ENCODE data around the gene DUSP10.
A peak's percentile ranks its signal among the peaks of the same experiment; 100 is the strongest.

DUSP10 gene

GRCh38 chr1:221762121-221762520 lies 20.2 kb upstream of the DUSP10 start:
- no peak for DNase-seq

- DNase-seq, result no peak
Observed at GRCh38 chr1:221761354-221762002, 19.6 kb upstream of the DUSP10 start.

- no peak for DNase-seq
Observed at GRCh38 chr1:221760911-221761310, 19.0 kb upstream of the DUSP10 start.

- no peak for DNase-seq
Observed at GRCh38 chr1:221759436-221759835, 17.5 kb upstream of the DUSP10 start.

GRCh38 chr1:221758455-221758854 lies 16.6 kb upstream of the DUSP10 start:
- no peak for DNase-seq

DNA sequence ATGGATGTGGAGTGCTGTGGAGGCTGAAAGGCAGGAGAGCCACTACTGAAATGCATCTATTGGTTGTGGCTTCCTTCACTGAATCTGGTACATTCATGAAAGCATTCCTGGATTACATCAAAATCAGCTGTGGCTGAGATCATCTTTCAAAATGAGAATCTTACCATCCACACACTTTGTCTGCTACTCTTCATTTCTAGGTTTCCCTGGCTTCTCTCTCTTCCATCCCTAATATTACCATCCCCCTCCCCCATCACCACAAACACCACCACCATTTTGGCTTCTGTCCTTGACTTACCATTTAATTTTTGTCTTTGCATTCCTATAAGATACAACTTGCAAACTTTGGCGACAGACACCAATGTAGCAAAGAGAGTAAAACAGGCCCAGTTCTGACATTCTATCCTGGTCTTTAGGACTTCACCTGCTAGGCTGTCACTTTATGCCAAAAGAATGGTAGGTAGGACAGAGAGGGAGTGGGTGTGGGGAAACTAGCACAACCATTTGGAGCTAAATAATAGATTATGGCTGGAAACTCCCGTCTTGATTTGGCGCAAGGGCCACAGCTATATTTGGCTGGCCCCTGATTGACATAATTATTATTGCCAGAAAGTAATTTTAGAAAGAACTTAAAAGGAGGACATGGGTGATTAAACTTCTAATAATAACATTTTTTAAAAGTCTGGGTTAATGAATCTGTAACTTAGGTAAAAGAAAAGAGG lies 15.1 kb upstream of the DUSP10 start:
- no peak for DNase-seq

DNA sequence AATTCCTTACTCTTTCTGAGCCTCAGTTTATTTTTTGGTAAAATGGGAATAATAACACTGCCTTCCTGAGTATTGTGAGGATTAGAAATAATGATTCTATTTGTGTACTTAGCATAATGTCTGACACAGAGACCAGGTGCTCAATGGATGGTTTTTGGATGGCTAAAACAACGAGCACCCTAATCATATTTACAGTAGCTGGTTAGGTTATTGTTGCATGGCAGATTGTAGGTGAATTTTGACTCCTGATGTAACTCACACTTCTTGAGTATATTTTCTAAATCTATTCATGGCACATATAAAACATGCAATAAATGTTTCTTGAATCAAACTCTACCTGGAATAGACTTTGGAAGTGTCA lies 11.9 kb upstream of the DUSP10 start:
- no peak for DNase-seq

GRCh38 chr1:221751226-221751887 lies 9.5 kb upstream of the DUSP10 start:
- no peak for DNase-seq

DNA sequence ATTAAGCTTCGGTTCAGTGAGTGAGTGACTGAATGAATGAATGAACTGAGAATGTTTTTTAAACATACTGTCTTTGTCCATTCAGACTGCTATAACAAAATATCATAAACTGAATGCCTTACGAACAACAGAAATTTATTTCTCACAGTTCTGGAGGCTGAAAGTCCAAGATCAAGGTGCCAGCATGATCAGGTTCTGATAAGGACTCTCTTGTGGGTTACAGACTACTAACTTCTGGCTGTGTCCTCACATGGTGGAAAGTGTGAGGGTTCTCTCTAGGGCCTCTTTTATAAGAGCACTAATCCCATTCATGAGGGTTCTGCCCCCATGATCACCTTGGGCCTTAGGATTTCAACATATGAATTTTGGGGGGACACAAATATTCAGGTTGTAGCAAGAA lies 7.1 kb upstream of the DUSP10 start:
- DNase-seq, result no peak

DNA sequence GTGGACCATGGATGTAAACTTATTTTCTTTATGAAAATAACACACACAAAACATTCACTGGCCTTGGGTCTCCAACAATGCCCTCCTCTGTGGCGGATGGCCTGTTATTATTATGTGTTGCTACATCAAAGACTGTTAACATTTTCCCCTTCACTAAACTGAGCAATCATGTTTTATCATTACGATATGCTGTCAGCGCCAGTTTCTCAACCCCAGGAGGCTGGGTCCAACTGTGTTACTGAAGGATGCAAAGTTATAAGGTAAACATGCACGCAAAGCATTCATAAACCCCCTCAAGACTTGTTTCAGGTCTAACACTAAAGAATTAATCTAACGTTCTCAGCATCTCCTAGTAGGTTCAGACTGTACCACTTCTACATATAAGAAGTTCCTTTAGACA lies 6.0 kb upstream of the DUSP10 start:
- no peak for DNase-seq

- no peak for DNase-seq
Observed at GRCh38 chr1:221743416-221744208, 1.7 kb upstream of the DUSP10 start.

GRCh38 chr1:221742555-221743415 lies 896 bp upstream of the DUSP10 start:
- peak; percentile 79 to 86 for DNase-seq

- no peak for DNase-seq
Observed at GRCh38 chr1:221740993-221741702, 741 bp downstream of the DUSP10 start.

DNA sequence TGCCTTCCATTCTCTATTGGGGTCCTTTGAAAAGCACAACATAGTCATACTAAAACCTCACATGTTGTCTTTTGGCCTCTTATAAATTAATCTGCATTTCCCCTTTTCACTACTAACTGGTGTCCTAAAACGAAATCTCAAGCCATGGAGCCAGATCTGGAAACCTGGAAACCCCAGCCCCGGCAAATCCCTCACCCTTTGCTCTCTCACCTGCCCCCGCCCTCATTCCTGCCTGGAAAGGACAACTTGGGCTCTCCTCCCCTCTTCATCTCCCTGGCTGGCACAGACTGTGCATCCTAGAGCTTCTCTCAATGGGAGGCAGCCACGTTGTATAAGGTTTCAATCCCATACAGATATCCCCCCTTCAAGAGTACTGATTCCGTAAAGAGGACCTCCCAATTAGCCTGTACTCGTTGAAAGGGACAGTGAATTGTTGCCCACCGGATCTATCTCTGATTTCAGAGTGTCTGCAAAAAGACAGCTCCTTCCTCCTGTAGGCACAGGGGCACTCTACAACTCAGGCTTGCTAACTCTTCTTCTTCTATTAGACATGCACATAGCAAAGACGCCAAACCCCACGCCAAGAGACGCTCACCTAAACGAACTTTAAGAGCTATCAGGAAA lies 1.4 kb downstream of the DUSP10 start:
- no peak for DNase-seq

DNA sequence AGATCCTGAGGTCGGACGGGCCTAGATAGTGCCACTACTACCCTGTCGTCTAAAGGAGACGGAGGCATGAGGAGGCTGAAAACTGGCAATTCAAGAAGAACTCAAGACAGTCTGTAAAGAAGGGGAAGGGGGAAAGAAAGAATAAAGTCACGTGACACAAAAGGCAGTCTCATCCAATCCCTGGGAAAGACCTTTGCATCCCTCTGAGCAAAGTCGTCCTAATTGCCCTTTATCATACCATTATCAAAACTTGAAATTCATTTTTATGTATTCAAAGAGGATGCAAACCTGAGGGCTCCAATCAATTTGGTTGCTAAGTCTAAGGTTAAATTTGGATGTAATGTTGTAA lies 2.2 kb downstream of the DUSP10 start:
- no peak for DNase-seq

GRCh38 chr1:221739018-221739676 lies 2.7 kb downstream of the DUSP10 start:
- peak in 1 of 2 donors; percentile 19 for DNase-seq

- no peak for DNase-seq
Observed at GRCh38 chr1:221736714-221737113, 5.2 kb downstream of the DUSP10 start.

DNA sequence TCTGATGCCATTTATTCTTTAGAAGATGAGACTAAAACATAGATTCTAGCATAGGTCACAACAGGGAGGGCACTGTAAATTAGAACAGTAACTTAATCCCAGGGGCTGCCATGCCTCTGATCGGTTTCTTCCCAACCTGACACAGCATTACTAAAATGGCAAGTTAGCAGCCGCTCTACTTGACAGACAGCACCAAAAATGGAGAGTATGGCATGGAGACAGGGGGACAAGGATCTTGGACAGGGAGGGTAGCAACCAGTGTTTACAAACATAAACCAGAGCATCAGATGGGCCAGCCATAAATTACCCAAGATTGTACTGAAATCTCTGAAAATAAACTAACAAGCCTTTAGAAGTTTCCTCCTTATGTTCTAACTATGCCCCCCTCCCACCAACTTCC lies 5.9 kb downstream of the DUSP10 start:
- DNase-seq, result no peak

DNA sequence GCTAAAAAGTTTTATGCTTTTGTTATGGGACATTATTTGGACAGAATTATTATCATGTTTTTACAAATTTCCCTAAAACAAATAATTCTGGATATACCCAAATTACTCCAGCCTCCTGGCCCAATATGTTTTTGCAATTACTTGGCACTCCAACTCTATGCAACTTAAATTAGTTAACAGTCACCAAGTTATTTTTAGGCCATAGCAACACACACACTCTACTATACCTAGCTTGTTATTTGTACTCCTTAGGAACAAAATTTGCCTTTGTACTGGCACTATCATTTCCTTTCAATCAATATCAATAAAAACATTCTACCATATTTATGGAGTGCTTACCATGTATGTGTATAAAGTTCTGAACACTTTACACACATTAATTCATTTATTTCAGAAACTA lies 7.7 kb downstream of the DUSP10 start:
- DNase-seq, result no peak

DNA sequence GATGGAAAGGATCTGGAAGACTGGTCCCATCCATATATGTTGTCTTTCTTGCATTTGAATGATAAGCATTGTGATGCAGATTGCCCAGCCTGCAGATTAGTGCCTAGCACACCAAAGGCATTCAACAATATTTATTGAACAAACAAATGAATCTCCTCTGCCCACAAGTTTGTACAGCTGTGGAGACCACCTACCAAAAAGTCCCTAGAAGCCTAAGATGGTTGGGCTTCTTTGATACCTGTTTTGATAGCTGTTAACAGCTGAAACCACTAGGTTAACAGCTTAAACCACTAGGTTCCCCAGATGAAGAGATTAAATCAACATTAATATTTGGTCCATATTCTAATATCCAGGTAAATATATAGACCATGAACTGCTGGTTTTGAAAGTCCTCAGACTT lies 9.8 kb downstream of the DUSP10 start:
- no peak for DNase-seq

Data from hippocampal formation (tissue), 2 donors.